COLO668 (cell line): ENCODE data around the gene SAMD13.

Source experiments
- DNase-seq: peaks from one replicate; lab custom pipeline; 2025; ENCODE audit not compliant: unreplicated experiment; lab: John Stamatoyannopoulos, UW

The SAMD13 gene

GRCh38 chr1:84301004-84301784 lies at the start of gene SAMD13:
Gene SAMD13 (plus strand): TSS chr1:84301708. CDS start chr1:84303235, 1,527 bp downstream.
- DNase-seq = peak; percentile 91

DNA sequence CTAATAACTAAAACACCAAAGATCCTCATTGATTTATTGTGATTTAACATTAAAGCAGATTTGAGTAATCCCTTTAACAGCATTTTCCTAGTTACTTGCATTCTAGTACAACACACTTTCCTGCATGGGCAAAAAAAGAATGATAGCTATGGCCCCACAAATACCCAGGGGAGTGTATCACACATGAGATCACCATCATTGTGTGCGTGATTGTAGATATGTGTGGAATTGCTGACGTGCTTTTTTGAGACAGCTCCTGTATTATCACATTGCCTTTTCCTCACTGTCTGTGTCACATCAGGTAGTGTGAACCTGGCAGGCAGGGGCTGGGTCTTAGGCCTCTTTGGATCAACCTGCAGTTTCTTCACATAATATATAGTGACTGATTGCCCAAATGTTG lies 48.5 kb upstream of the SAMD13 start:
- no peak for DNase-seq

- no peak for DNase-seq
Measured at GRCh38 chr1:84253891-84254290, 47.6 kb upstream of the SAMD13 start.

DNA sequence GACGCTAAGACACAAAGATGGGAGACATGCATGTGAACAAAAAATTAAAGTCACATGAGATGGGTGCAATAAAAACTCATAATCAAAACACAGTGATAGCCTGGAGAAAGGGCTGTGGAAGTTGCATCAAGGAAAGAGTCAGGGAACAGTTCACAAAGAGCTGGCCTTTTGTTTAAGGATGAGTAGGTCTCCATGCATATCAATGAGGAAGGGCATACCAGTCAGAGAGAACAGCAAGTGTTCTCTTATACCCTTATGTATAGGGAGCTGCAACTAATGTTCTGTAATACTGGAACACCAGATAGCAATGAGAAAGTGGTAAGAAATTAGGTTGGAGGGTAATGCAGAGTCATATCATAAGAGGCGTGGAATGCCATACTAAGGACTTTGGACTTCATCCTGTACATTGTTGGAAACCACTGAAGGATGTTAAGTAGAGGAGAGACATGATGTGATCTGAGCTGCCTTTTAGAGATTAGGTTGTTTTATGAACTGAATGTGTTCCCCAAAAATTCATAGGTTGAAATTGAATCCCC lies 46.7 kb upstream of the SAMD13 start:
- DNase-seq = no peak

DNA sequence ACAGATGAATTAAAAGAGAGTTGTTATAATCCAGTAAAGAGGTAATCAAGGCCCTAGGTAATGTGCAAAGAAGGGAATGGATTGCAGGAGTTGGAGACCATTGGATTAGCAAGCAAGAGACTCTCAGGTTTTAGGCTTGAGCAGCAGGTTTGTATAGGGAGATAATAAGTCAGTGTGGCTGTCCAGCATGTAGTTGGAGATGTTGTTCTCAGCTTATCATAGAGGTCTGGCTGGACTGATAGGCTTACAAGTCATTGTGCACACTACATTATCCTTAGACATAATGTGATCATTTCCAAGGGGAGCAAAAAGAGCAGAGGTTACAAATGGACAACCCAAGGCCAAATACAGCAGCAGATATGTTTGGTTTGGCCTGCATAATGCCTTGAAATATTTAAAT lies 45.9 kb upstream of the SAMD13 start:
- DNase-seq = no peak

GRCh38 chr1:84257617-84258016 lies 43.9 kb upstream of the SAMD13 start:
- DNase-seq = no peak

GRCh38 chr1:84259376-84259775 lies 42.1 kb upstream of the SAMD13 start:
- DNase-seq = peak; percentile 42

GRCh38 chr1:84259989-84260388 lies 41.5 kb upstream of the SAMD13 start:
- DNase-seq = peak; percentile 61

DNA sequence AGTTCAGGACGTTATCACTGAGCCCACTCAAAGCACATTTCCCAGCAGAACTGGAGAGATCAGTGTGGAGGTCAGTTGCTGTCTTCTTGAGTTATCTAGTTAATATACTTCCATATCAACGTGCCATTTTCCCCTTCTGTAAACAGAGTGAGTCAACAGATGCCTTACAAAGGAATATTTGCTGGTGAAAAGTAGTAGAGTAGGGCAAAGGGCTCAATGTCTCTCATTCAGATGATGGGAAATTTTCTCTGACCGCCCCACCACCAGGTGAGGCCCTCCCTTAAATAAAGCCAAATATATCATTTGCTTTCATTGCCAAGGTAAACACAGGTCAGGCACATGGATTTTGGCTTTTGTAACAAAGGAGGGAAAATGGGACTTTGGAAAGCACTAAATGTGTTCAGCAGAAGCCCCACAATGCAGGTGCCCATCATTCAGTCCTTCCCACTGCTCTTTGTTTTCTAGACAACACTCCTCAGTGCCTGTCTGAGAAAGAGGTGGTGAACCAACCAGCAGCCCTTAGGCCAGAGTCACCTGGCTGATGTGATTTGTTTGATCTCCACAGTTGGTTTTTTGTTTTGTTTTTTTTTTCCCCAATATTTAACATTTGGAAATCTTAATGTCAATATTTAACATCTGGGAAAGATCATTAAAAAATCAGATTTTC lies 40.5 kb upstream of the SAMD13 start:
- peak; percentile 76 for DNase-seq

DNA sequence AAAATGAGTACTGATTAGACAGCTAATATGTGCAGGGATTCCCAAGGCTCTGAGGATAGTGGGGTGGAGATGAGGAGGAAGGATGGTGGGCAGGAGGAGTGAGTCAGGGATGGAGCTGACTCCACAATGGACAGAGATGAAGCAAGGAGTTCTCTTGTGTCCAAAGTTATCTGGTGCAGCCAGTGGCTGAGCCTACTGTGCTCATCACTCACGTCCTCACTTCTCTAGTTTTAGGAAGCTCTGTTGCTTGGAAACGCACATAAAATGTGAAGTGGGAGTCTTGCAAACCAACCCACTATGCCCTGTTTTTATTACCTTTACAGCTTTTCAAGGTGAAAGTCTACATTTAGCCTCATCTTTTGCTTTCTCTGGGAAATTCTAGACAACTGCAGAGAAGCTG lies 36.5 kb upstream of the SAMD13 start:
- DNase-seq = no peak

DNA sequence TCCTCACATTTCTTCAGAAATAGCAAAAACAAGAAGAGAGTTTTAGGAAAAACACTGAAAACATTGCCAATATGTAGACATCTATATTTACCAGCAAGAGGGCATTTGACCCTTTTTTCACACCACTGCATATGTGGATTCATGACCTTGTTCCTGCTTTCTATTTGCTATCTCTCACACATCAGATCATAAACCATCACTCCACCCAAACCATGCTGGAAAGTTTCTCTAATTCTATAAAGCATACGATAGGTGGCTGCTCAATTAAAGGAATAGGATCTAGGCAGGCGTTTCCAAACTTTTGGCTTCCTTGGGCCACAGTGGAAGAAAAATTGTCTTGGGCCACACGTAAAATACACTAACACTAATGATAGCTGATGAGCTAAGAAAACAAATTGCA lies 35.6 kb upstream of the SAMD13 start:
- DNase-seq = no peak

DNA sequence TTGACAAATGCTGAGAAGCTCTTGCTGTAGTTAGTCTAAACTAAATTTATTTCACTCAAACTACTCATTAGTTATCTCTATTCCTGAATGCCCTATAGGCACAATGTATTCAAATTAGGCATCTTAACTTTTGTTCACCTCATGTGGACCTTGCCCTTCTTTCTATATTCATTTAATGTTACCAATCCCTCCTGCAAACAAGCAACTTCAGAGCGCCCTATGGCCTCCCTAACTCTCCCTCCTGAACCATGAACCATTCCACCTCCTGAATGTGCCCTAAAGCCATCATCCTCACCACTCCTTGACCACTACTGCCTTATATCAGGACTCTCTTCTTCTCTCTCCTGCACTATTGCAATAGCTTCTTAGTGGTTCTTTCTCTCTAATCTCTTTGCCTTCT lies 34.8 kb upstream of the SAMD13 start:
- no peak for DNase-seq

DNA sequence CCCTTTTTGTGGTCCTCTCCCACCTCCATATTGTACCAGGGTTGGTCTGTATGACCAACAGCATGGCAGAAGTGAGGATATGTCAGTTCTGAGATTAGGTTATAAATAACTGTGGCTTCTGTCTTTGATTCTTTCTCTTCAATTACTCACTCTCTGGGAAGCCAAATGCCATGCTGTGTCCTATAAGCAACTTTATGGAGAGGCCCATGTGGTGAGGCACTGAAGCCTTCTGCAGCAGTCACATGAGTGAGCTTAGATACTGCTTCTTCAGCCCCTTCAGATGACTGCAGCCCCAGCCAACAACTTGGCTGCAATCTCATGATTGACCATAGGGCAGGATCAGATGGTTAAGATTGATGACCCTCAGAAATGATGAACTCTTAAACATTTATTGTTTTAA lies 34.0 kb upstream of the SAMD13 start:
- DNase-seq = no peak

DNA sequence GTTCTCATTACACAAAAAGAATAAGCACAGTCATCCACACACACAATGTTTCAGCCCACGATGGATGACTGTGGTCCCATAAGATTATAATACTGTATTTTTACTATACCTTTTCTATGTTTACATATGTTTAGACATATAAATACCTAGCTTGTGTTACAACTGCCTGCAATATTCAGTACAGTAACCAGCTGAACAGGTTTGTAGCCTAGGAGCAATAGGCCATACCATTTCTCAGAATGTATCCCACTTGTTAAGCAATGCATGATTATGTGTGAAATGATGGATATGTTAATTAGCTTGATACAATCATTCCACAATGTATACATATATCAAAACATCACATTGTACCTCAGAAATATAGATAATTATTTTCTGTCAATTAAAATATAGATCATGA lies 33.2 kb upstream of the SAMD13 start:
- DNase-seq = no peak

GRCh38 chr1:84269306-84269705 lies 32.2 kb upstream of the SAMD13 start:
- no peak for DNase-seq

DNA sequence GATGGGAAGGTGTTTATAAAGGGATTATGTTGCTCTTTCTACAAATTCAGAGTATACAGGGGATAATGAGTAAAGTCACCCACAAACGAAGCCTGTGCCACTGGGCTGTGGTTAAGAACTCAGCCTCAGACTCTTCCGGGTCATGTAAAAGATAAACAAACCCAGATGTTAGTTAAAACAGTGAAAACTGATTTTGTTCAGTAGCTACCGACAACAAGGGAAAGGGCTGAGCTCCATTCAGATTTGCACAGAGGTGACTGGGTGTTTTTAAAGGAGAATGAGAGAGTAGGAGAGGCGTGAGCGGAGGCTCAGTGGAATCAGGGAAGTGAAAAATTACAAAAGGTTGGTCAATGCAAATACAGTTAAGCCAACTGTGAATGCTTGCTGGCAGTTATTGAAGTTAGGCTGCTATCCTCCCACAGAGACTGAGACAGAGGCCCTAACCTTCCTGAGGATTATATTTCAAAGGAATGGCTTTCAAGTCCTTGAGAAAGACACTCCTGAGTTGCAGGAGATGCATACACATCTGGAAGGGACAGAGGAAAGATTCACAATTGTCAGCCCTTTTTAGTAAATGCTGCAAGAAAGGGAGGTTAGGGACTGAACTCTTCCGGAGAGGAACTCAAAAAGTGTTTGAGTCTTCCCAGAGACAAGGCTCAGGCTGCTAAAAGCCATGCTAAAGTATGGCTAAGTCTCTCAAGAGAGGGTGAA lies 29.9 kb upstream of the SAMD13 start:
- DNase-seq = peak; percentile 68

GRCh38 chr1:84272401-84272800 lies 29.1 kb upstream of the SAMD13 start:
- DNase-seq = peak; percentile 83

GRCh38 chr1:84277343-84278059 lies 24.0 kb upstream of the SAMD13 start:
- no peak for DNase-seq

GRCh38 chr1:84278905-84279304 lies 22.6 kb upstream of the SAMD13 start:
- no peak for DNase-seq

GRCh38 chr1:84280912-84281311 lies 20.6 kb upstream of the SAMD13 start:
- DNase-seq = no peak

DNA sequence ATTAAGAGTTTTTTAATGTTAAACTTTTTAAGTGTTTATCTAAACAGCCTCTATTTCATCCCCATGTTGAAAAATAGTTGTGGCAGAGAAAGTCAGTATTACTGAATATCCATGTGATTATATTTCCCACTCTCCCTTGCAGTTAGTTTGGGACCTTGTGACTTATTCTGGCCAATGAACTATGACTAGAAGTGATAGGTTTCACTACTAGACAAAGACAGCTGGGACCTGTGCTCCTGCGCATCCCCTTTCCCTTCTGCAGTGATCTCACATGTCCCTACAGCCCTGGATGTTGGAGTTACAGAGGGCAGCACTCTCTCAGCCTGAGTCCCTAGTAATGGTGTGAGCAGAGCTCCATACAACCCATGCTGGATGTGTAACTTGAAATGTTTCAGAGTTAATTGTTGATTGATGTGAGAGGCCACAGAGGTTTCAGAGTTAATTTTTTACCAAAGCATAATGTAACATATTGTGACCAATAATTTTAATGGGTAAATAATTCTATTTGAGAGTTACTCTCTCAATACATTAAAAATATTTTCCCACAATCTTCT lies 18.7 kb upstream of the SAMD13 start:
- DNase-seq = no peak
